Upper lobe of left lung (tissue), 6 donors: Measurements from ENCODE around the gene ABCC8. TPM values are rescaled to one million over a fixed set of nuclear protein-coding genes. Genes with fewer than 3 reads are reported as not detected.

Experiments used
- ATAC-seq, 2 donors: fragments of 200-7000 bp; cut with Tn5 transposase; one replicate each; pipeline ENCODE4 v1.9.1; 2022; ENCODE audit warnings: mild to moderate bottlenecking in 2 of 2, moderate library complexity in 2 of 2; ENCODE audit not compliant: low FRiP score in 2 of 2
- DNase-seq, 2 donors: peaks; one replicate each; pipeline ENCODE4 v3.0.0-alpha.2; 2019 to 2020
- H3K27ac ChIP-seq, 4 donors: fragments of 200-600 bp; sonication (generic); one replicate each; pipeline ENCODE4 v1.5.1; 2016 to 2019
- H3K27me3 ChIP-seq, 4 donors: fragments of 200-600 bp; sonication (generic); one replicate each; pipeline ENCODE4 v1.5.1; 2017 to 2019
- H3K36me3 ChIP-seq, 4 donors: fragments of 200-600 bp; sonication (generic); one replicate each; pipeline ENCODE4 v1.5.1; 2016 to 2019
- H3K4me1 ChIP-seq, 4 donors: fragments of 200-600 bp; sonication (generic); one replicate each; pipeline ENCODE4 v1.5.1; 2018 to 2019
- H3K4me3 ChIP-seq, 4 donors: fragments of 200-600 bp; sonication (generic); one replicate each; pipeline ENCODE4 v1.5.1; 2017 to 2019; ENCODE audit warnings: mild to moderate bottlenecking in 2 of 4, moderate library complexity in 1 of 4
- H3K9me3 ChIP-seq, 4 donors: fragments of 200-600 bp; sonication (generic); one replicate each; pipeline ENCODE4 v1.5.1; 2018 to 2019
- EP300 ChIP-seq, 4 donors: sonication (generic); formaldehyde crosslinking; IDR thresholded peaks; one replicate each; pipeline ENCODE4 v1.5.1; 2017; ENCODE audit warnings: antibody characterized with exemption in 4 of 4, control low read depth in 2 of 4
- POLR2A ChIP-seq, 4 donors: fragments of 450-650 bp; IDR thresholded peaks; one replicate each; pipeline ENCODE4 v1.5.1; 2016 to 2017; ENCODE audit warnings: antibody characterized with exemption in 4 of 4, mild to moderate bottlenecking in 2 of 4
- POLR2AphosphoS5 ChIP-seq, 2 donors: sonication (generic); formaldehyde crosslinking; IDR thresholded peaks; one replicate each; pipeline ENCODE4 v1.5.1; 2017; ENCODE audit warnings: antibody characterized with exemption in 2 of 2
- WGBS, 2 donors: methylation state at CpG; one replicate each; pipeline ENCODE4 v1.1.5; 2017 to 2018; 5-methylcytosine and 5-hydroxymethylcytosine counted together
- total RNA-seq, 6 donors: library from RNA; depleted of rRNA in 4 of 6; stranded (reverse); fragments of >200 nt in 4 of 6; gene quantifications; one replicate each; pipeline versions ENCODE4 v1.1.0 to v1.2.1, GENCODE V29; 2016 to 2021
- TF ChIP-seq, protein P1 (sequence below), 6 experiments: fragments of 450-650 bp in 4 of 6; fragments of 200-600 bp in 2 of 6; sonication (generic) in 2 of 6; IDR thresholded peaks; one replicate each; pipeline ENCODE4 v1.5.1; 2016 to 2019; ENCODE audit warnings: antibody characterized with exemption in 6 of 6
- donor health status: DM: no; HTN: no; CAD: no; lungs with moderate emphysema.
- donor health status: DM: no; HTN: yes; CAD: no; lungs with severe emphysema.

Gene ABCC8
- 10 to 100 TPM in 3 of 6 donors, 1 to 10 TPM in 3; 1.7 to 62.7 (median 12.5) TPM for total RNA-seq

- peak within 1 kb of the TSS in 3 of 4 donors; percentile 28 to 34 (median 29) for H3K4me3 ChIP-seq
- TF ChIP-seq EP300 (IDR thresholded peaks at IDR 0.05) (no peak), POLR2AphosphoS5 (IDR thresholded peaks at IDR 0.05) (no peak), POLR2A (IDR thresholded peaks at IDR 0.05) (no peak)
- TF ChIP-seq, protein P1, sequence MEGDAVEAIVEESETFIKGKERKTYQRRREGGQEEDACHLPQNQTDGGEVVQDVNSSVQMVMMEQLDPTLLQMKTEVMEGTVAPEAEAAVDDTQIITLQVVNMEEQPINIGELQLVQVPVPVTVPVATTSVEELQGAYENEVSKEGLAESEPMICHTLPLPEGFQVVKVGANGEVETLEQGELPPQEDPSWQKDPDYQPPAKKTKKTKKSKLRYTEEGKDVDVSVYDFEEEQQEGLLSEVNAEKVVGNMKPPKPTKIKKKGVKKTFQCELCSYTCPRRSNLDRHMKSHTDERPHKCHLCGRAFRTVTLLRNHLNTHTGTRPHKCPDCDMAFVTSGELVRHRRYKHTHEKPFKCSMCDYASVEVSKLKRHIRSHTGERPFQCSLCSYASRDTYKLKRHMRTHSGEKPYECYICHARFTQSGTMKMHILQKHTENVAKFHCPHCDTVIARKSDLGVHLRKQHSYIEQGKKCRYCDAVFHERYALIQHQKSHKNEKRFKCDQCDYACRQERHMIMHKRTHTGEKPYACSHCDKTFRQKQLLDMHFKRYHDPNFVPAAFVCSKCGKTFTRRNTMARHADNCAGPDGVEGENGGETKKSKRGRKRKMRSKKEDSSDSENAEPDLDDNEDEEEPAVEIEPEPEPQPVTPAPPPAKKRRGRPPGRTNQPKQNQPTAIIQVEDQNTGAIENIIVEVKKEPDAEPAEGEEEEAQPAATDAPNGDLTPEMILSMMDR (IDR thresholded peaks at IDR 0.05) = no peak
- no peaks in the 10 kb centered on the region for H3K9me3 ChIP-seq
- WGBS, 2 donors = 1 to 3% methylated on average over 26 to 27 of the region's 80 CpGs
- no peaks in the 10 kb centered on the region for H3K36me3 ChIP-seq
- H3K27ac ChIP-seq = no peak within 1 kb of the TSS
- peaks cover 0 to 25% (median 11%) of the 10 kb centered on the region in 4 donors for H3K27me3 ChIP-seq
- ATAC-seq = no peak
- H3K4me1 ChIP-seq = peaks cover 4 to 21% (median 9%) of the 10 kb centered on the region in 4 donors
- peak in 1 of 2 donors; percentile 84 for DNase-seq
These were observed at the start of gene ABCC8 for GRCh38 chr11:17476317-17477083. Gene ABCC8 (minus strand): TSS chr11:17476845. CDS start chr11:17476776, 69 bp downstream.

DNA sequence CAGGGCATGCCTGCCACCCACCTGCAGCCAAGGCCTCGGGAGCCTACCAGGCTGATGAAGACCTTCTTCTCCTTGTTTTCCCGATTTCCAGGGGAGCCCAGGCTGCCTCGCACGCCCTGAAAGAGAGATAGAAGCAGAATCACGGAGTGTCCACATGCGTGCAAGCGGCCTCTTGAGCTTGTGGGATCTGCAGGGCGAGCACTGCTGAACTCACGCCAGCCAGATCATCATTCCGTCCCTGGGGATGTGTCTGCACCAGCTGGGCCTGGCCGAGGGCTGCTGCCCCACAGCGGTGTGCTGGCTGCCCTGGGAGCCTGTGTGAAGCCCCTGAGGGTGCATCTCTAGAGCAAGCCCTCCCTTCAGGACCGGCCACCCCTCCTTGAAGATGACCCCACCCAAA lies 49.7 kb upstream of the ABCC8 start:
- Histone ChIP-seq H3K4me1 (no peaks in the 10 kb centered on the region), H3K4me3 (no peak overlapping the region), H3K9me3 (no peaks in the 10 kb centered on the region), H3K36me3 (no peaks in the 10 kb centered on the region), H3K27ac (no peak overlapping the region), H3K27me3 (no peaks in the 10 kb centered on the region)
- ATAC-seq (no peak), DNase-seq (peak in 1 of 2 donors; percentile 51)
- TF ChIP-seq POLR2AphosphoS5 (IDR thresholded peaks at IDR 0.05) (no peak), POLR2A (IDR thresholded peaks at IDR 0.05) (no peak), EP300 (IDR thresholded peaks at IDR 0.05) (no peak)
- TF ChIP-seq, protein P1 (IDR thresholded peaks at IDR 0.05) = no peak
- WGBS, 2 donors = 91 to 94% methylated on average over 6 to 13 of the region's 13 CpGs

- Histone ChIP-seq H3K4me1 (no peaks in the 10 kb centered on the region), H3K27me3 (no peaks in the 10 kb centered on the region), H3K27ac (no peak overlapping the region), H3K4me3 (no peak overlapping the region), H3K9me3 (no peaks in the 10 kb centered on the region), H3K36me3 (no peaks in the 10 kb centered on the region)
- no peak for ATAC-seq
- 78 to 89% methylated on average over 4 of the region's 4 CpGs for whole genome bisulfite sequencing, 2 donors
- DNase-seq = no peak
- TF ChIP-seq POLR2AphosphoS5 (IDR thresholded peaks at IDR 0.05) (no peak), EP300 (IDR thresholded peaks at IDR 0.05) (no peak), POLR2A (IDR thresholded peaks at IDR 0.05) (no peak)
- TF ChIP-seq, protein P1 (IDR thresholded peaks at IDR 0.05) = no peak
These were observed 48.9 kb upstream of the ABCC8 start for GRCh38 chr11:17525570-17525969.

DNA sequence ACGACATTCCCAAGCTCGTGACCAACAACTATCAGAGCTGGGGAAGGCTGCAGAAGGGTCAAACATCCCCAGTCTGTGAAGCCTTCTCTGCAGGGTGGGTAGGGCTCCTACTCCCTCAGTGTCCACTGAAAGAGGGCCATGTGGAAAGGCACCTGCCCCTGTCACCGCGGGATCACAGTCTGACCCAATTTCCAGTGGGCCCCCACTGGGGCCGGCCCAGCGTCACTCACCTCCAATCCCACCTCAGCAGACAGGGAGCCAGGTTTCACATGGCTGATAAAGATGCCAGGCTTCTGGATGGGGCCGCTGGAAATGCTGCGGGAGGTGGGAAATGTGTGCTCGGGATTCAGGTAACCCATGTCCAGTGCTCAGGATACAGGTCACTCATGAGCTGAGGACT lies 47.6 kb upstream of the ABCC8 start:
- Histone ChIP-seq H3K4me1 (no peaks in the 10 kb centered on the region), H3K36me3 (no peaks in the 10 kb centered on the region), H3K9me3 (no peaks in the 10 kb centered on the region), H3K4me3 (no peak overlapping the region), H3K27me3 (no peaks in the 10 kb centered on the region), H3K27ac (no peak overlapping the region)
- ATAC-seq = no peak
- DNase-seq = peak in 1 of 2 donors; percentile 54
- 91 to 94% methylated on average over 5 to 9 of the region's 9 CpGs for WGBS, 2 donors
- no peak for TF ChIP-seq POLR2AphosphoS5 (IDR thresholded peaks at IDR 0.05)

DNA sequence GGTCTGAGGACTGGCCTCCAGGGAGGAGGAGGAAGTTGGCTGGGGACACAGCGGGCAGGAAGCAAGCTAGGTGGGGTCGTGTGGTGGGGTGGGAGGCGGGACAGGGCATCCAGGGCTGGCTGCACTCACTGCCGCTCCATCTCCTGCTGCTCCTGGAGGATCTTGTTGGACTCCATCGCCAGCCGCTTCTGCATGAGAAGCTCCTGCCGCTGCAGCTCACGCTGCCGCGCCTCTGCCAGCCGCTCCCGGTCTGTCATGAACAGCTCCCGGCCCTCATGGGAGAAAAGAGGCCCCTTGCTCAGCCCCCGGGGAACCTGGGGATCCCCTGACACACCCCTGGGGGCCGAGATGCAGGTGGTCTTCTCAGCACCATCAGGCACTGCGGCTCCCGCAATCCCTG lies 46.0 kb upstream of the ABCC8 start:
- no peaks in the 10 kb centered on the region for H3K9me3 ChIP-seq
- no peak for ATAC-seq
- H3K27ac ChIP-seq = no peak overlapping the region
- TF ChIP-seq, protein P1 (IDR thresholded peaks at IDR 0.05) = no peak
- TF ChIP-seq EP300 (IDR thresholded peaks at IDR 0.05) = no peak
- no peak for TF ChIP-seq POLR2AphosphoS5 (IDR thresholded peaks at IDR 0.05)
- no peak for TF ChIP-seq POLR2A (IDR thresholded peaks at IDR 0.05)
- no peaks in the 10 kb centered on the region for H3K4me1 ChIP-seq
- no peaks in the 10 kb centered on the region for H3K27me3 ChIP-seq
- no peak overlapping the region for H3K4me3 ChIP-seq
- no peaks in the 10 kb centered on the region for H3K36me3 ChIP-seq
- peak in 1 of 2 donors; percentile 69 for DNase-seq
- 82 to 83% methylated on average over 13 to 17 of the region's 17 CpGs for WGBS, 2 donors
